GM12892 (cell line): Measurements from ENCODE around the gene FXYD7. TPM values are rescaled to one million over a fixed set of nuclear protein-coding genes. Genes with fewer than 3 reads are reported as not detected.
"Not testable (repeated sequence)": the region's sequence is repeated elsewhere in the genome, so short reads cannot be mapped to it uniquely, and the experiment has no call there.

Source experiments
- DNase-seq: peaks from one replicate; pipeline ENCODE4 v3.0.0; 2011; ENCODE audit not compliant: insufficient read length
- FAIRE-seq: peaks from 2 replicates; lab custom pipeline; 2011; peaks lifted over from hg19 to GRCh38; lab: Jason Lieb, UNC
- POLR2A ChIP-seq: IDR thresholded peaks from 2 replicates; pipeline ENCODE4 v1.6.1; 2011; ENCODE audit warnings: low read depth, low read length, control low read depth
- POLR2AphosphoS5 ChIP-seq: IDR thresholded peaks from 2 replicates; pipeline ENCODE4 v1.6.1; 2011; ENCODE audit warnings: low read depth, low read length, control low read depth
- TAF1 ChIP-seq: IDR thresholded peaks from 2 replicates; pipeline ENCODE4 v1.6.1; 2011; ENCODE audit warnings: low read depth, mild to moderate bottlenecking, control low read depth, low read length, borderline replicate concordance
- polyA plus RNA-seq: library from polyadenylated mRNA; unstranded; fragments of >200 nt; gene quantifications from one replicate; pipeline ENCODE4 v1.2.1, GENCODE V29; 2012; ENCODE audit warnings: missing spikeins, inconsistent platforms; ENCODE audit not compliant: missing spikeins

Gene FXYD7, protein sequence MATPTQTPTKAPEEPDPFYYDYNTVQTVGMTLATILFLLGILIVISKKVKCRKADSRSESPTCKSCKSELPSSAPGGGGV
- polyA plus RNA-seq, result not detected

DNA sequence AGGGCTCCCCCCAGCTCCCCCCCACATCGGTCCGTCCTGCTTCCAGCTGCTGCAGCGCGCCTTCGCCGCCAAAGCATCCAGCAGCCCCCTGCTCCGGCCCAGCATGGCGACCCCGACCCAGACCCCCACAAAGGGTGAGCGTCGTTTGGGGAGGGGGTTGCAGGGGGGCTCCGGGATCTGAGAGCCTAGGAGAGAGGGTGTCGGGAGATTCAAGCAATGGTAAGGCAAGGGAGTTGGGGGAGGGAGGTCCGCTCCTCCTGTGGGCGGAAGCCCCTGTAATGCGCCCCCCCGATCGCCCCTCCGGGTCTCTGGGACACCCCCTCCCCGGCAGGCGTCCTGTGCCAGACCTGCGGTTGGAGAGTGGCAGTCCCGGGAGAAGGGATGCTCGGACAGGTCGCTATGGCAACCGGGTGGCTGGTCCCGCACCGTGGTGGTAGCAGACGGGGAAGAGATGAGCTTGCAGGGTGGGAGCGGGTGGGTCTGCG, at the start of gene FXYD7:
FXYD7 (plus strand) TSS at position 25 of the 485 bp plus-strand sequence; CDS start at position 104, 79 bp downstream.
- DNase-seq, result no peak

DNA sequence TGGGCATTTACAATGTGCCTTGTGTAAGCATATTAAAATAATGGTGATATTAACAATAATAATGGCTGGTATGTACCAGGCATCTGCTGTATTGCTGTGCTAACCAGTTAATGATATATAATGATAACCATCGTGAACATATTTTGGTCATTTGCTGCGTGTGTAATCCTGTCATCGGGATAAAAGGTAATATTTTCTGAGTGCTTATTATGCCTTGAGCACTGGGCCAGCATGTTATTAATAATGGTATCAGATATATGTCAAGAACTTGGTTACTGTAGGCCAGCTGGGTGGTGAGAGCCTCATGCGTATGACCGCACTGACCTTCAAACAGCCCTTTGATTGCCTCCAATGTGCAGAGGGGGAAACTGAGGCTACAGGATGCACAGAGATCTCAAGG, 49.6 kb upstream of the FXYD7 start:
- no peak for TF ChIP-seq TAF1
- TF ChIP-seq POLR2AphosphoS5, result no peak
- no peak for TF ChIP-seq POLR2A
- DNase-seq (no peak), FAIRE-seq (no peak)

More for the DNA sequence above, at the start of gene FXYD7:
- no peak for FAIRE-seq
- TF ChIP-seq POLR2A, result no peak
- TF ChIP-seq TAF1, result no peak
- no peak for TF ChIP-seq POLR2AphosphoS5

DNA sequence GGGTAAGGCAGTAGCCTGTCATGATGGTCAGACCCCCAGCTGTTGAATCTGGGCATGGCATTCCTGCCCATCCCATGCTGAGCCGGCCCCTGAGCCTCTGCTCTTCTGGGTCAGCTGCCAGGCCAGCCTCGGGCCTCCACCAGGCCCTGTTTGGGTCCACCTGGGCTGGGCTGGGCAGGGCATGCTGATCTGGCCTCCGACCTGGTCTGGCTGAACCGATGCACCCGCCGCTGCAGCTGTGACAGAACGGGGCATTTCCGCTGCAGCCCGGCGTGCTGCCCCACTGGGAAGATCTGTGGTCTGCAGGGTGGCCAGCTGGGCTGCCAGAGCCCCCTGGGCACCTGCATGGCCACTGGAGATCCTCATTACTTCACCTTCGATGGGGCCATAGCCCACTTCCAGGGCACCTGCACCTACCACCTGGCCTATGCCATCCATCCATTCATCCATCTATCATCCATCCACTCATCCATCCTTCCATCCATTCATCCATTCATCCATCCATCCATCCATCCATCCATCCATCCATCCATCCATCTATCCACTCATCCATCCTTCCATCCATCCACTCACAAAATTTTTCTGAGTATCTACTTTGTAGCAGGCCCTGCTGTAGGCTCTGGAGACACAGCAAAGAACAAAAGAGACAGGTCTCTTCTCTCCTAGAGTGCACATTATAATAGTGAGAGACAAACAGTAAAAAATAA, 49.0 kb upstream of the FXYD7 start:
- DNase-seq (no peak), FAIRE-seq (no peak)
- TF ChIP-seq POLR2AphosphoS5 (no peak), POLR2A (no peak), TAF1 (no peak)

DNA sequence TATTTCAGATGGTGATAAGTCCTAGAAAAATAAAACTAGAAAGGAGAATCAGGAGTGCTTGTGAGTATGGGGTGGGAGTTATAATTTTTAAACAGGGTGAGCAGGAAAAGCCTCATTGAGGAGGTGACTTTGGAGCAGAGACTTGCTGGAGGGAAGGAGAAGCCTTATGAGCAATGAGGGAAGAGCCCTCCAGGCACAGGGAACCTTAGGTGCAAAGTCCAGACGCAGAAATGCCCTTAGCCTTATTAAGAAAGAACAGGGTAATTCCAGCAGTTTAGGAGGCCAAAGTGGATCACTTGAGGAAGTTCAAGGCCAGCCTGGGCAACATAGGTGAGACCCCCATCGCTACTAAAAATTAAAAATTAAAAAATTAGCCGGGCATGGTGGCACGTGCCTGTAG, 48.4 kb upstream of the FXYD7 start:
- no peak for FAIRE-seq

DNA sequence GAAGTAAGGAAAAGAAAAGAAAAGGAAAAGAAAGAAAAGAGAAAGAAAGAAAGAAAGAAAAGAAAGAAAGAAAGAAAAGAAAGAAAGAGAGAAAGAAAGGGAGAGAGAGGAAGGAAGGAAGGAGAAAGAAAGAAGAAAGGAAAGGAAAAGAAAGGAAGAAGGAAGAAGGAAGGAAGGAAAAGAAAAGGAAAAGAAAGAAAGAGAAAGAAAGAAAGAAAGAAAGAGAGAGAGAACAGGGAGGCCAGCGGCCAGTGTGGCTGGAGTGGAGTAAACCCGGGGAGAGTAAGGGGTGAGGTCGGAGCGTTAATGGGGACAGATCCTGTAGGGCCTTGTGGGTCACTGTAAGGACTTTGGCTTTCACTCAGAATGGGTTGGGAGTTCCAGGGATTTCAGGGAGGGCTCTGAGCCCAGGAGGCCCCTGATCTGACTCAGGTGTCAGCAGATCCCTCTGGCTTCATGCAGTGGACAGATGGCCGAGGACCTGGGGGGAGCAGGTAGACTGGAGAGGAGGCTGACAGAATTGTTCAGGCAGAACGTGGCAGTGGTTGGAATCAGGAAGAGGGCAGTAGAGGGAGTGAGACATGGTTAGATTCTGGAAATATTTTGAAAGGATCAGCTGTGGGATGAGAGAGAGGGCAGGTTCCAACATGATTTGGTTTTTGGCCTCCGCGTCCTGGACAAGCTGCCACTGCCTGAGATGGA, 47.2 kb upstream of the FXYD7 start:
- no peak for DNase-seq
- TF ChIP-seq TAF1 (no peak), POLR2AphosphoS5 (no peak), POLR2A (no peak)
- no peak for FAIRE-seq

More for the DNA sequence above, 48.4 kb upstream of the FXYD7 start:
- TF ChIP-seq POLR2A (no peak), POLR2AphosphoS5 (no peak), TAF1 (no peak)
- no peak for DNase-seq

DNA sequence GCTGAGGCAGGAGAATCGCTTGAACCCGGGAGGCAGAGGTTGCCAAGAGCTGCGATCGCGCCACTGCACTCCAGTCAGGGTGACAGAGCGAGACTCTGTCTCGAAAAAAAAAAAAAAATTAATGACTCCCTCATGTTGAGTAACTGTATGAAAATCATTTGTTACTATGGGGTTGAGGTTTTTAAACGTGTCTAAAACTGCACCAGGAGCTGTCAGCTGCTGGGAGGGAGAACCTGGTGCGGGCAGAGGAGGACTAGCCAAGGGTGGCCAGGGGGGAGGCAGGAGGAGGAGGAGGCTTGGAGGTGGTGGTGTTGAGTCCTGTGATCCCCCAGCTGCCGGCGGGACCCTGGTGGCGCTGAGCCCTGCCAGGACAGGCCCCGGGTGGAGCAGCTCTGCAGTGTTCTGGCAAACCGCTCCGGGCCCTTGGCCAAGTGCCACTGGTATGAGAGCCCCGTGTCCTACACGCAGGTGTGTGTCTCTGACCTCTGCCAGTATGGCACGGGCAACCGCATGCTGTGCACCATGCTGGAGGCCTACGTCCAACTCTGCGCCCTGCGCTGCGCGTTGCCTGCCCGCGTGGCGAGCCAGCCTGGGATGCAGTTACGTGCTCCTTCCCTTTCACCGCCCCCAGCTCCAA, 44.5 kb upstream of the FXYD7 start:
- TF ChIP-seq POLR2AphosphoS5 (no peak), TAF1 (no peak), POLR2A (no peak)
- no peak for DNase-seq
- no peak for FAIRE-seq

DNA sequence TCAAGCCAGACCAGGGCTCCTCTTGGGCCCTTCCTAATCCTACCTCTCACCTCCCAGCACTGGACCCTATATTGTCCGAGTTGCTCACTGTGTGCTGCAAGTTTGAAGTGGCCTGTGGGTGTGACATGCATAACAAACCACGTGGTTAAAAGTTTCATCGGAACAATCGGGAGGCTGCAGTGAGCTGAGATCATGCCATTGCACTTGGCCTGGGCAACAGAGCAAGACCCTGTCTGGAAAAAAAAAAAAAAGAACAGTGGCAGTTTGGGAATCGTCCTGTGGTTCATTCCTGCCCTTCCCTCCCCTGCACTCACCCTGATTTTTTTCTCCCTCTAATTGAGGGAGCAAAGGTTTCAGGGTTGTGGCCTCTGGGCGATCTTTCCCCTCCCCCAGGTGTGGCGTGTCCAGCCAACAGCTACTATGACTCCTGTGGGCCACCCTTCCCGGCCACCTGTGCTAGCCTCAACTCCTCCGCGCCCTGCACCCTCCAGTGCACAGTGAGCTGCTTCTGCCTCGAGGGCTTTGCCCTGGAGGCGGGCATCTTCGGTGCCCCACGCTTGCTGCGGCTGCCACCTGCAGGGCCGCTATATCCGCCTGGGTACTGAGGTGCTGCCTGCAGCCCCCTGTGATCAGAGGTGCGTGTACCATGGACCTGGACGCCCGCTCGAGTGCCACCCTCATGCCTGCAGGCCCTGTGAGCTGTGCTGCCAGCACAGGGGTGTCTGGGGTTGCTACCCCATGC, 43.7 kb upstream of the FXYD7 start:
- TF ChIP-seq TAF1, result no peak
- TF ChIP-seq POLR2A, result no peak
- no peak for TF ChIP-seq POLR2AphosphoS5
- DNase-seq (no peak), FAIRE-seq (no peak)

DNA sequence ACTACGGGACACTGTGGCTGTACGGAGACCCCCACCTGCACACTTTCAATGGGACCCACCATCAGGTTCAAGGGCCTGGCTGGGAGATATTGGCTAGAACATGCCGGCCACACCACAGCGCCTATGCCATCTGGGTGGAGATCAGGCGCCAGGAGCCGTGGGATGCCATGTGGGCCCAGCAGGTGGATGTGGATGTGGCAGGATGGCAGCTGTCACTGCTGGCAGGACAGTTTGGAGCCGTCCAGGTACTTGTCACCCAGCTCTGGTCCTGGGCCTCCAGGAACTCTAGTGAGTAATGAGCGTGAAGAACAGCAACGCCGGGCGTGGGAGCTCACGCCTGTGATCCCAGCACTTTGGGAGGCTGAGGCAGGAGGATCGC, 43.2 kb upstream of the FXYD7 start:
- DNase-seq (no peak), FAIRE-seq (no peak)
- no peak for TF ChIP-seq TAF1
- TF ChIP-seq POLR2AphosphoS5, result no peak

DNA sequence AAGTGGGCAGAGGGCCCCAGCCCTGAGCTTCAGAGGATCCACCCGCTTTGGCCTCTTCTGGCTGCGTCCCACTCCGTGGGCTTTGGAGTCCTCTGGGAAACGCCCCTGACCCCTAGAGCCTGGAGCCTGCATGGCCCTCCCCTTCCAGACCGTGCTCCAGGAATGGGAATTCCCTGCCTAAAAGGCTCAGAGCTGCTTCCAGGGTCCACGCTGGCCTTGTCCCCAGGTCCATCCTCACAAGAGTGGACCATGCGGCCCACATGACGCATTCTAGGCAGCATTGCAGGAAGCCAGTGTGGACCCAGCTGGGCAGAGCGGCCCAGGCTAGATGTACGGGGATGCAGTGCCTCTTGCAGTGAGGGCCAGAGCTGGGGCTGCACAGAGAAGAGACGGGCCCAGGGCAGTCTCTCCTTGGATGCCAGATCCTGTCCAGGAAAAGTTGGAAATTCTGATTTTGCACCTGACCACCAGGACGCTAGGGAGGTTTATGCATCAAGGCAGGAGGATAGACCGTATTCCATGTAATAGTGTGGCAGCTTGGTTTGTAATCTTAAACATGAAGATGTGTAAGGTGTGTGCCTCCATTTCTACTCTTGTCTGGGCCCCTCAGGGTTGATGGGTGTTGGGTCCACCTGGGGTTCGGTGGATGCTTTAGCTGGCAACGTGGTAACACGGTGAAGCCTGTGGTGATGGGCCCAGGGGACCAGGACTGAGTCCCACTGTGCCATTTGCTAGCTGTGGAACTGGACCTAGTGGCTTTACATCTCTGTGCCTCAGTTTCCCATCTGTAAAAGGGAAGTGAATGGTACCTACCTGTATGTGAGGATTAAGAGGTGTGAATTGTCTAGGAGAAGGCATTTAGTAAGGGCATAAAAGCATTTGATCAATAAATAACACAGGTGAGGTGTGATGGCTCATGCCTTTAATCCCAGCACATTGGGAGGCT, 42.2 kb upstream of the FXYD7 start:
- FAIRE-seq (no peak), DNase-seq (no peak)
- TF ChIP-seq POLR2A (no peak), TAF1 (no peak), POLR2AphosphoS5 (no peak)

DNA sequence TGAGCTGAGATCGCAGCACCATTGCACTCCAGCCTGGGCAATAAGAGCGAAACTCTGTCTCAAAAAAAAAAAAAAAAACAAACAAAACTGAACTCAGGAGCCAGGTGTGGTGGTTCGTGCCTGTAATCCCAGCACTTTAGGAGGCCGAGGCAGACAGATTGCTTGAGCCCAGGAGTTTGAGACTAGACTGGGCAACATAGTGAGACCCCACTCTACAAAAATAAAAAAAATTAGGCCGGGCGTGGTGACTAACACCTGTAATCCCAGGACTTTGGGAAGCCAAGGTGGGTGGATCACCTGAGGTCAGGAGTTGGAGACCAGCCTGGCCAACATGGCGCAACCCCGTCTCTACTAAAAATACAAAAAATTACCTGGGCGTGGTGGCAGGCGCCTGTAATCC, 41.1 kb upstream of the FXYD7 start:
- not testable (repeated sequence) for FAIRE-seq

DNA sequence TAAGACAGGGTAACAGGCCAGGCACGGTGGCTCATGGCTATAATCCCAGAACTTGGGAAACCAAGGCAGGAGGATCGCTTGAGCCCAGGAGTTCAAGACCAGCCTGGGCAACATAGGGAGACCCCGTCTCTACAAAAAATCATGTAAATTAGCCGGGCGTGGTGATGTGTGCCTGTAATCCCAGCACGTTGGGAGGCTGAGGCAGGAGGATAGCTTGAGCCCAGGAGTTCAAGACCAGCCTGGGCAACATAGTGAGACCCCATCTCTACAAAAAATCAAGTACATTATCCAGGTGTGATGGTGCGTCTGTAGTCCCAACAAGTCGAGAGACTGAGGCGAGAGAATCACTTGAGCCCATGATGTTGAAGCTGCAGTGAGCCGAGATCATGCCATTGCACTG, 39.4 kb upstream of the FXYD7 start:
- FAIRE-seq, result not testable (repeated sequence)

More for the DNA sequence above, 41.1 kb upstream of the FXYD7 start:
- not testable (repeated sequence) for DNase-seq

More for the DNA sequence above, 39.4 kb upstream of the FXYD7 start:
- not testable (repeated sequence) for DNase-seq
